Peyer's patch (tissue), 4 donors: ENCODE measurements around the gene ZNF282. TPM values are rescaled to one million over a fixed set of nuclear protein-coding genes. Genes with fewer than 3 reads are reported as not detected.
A peak's percentile ranks its signal among the peaks of the same experiment; 100 is the strongest.
"Not testable (repeated sequence)": the region's sequence is repeated elsewhere in the genome, so short reads cannot be mapped to it uniquely, and the experiment has no call there.

Source experiments
- DNase-seq, 3 donors: peaks; one replicate each; pipeline ENCODE4 v3.0.0-alpha.2; 2017 to 2019
- H3K27ac ChIP-seq, 4 donors: fragments of 200-600 bp; sonication (generic); one replicate each; pipeline ENCODE4 v1.5.1; 2016 to 2019
- H3K27me3 ChIP-seq, 2 donors: fragments of 200-600 bp; sonication (generic); one replicate each; pipeline ENCODE4 v1.5.1; 2019
- H3K36me3 ChIP-seq, 3 donors: fragments of 200-600 bp; sonication (generic); one replicate each; pipeline ENCODE4 v1.5.1; 2016 to 2019
- H3K4me1 ChIP-seq, 4 donors: fragments of 200-600 bp; sonication (generic); one replicate each; pipeline ENCODE4 v1.5.1; 2016 to 2019
- H3K4me3 ChIP-seq, 4 donors: fragments of 200-600 bp; sonication (generic); 1 replicate in 3 of 4; 2 replicates in 1 of 4; pipeline ENCODE4 v1.5.1; 2016 to 2019; ENCODE audit warnings: mild to moderate bottlenecking in 1 of 4
- H3K9me3 ChIP-seq, 4 donors: fragments of 200-600 bp; sonication (generic); one replicate each; pipeline ENCODE4 v1.5.1; 2016 to 2019; ENCODE audit warnings: mild to moderate bottlenecking in 1 of 4
- CTCF ChIP-seq, 6 experiments: fragments of 450-650 bp in 4 of 6; fragments of 200-600 bp in 2 of 6; sonication (generic) in 1 of 6; IDR thresholded peaks; one replicate each; pipeline ENCODE4 v1.5.1; 2017 to 2019; ENCODE audit warnings: antibody characterized with exemption in 6 of 6, mild to moderate bottlenecking in 3 of 6, moderate library complexity in 1 of 6
- POLR2A ChIP-seq, 2 donors: fragments of 450-650 bp; IDR thresholded peaks; one replicate each; pipeline ENCODE4 v1.5.1; 2017; ENCODE audit warnings: antibody characterized with exemption in 2 of 2, mild to moderate bottlenecking in 2 of 2, moderate library complexity in 2 of 2
- total RNA-seq, 4 donors: library from RNA; depleted of rRNA; stranded (reverse); fragments of >200 nt; gene quantifications; one replicate each; pipeline ENCODE4 v1.1.0, GENCODE V29; 2016

The ZNF282 gene
- total RNA-seq, 4 donors from 2014 or later: 22.8 to 37.3 (median 31.7) TPM

GRCh38 chr7:149241696-149242095, 46.4 kb downstream of the ZNF282 start:
- H3K36me3 ChIP-seq: no peaks in the 10 kb centered on the region
- DNase-seq: no peak
- H3K27ac ChIP-seq: peak overlapping the region in 3 of 4 donors; percentile 7 to 75 (median 64)
- H3K4me3 ChIP-seq: peak overlapping the region in 2 of 4 donors; percentile 24 to 36
- H3K27me3 ChIP-seq: no peaks in the 10 kb centered on the region
- no peaks in the 10 kb centered on the region for H3K9me3 ChIP-seq
- TF ChIP-seq CTCF (IDR thresholded peaks at IDR 0.05): no peak
- no peak for TF ChIP-seq POLR2A (IDR thresholded peaks at IDR 0.05)
- peaks cover 0 to 14% (median 5%) of the 10 kb centered on the region in 4 donors for H3K4me1 ChIP-seq

- no peak for TF ChIP-seq POLR2A (IDR thresholded peaks at IDR 0.05)
- Histone ChIP-seq H3K36me3 (peaks cover 0 to 4% (median 0%) of the 10 kb centered on the region in 3 donors), H3K27ac (no peak overlapping the region), H3K4me1 (peaks cover 0 to 13% (median 4%) of the 10 kb centered on the region in 4 donors), H3K4me3 (no peak overlapping the region), H3K9me3 (no peaks in the 10 kb centered on the region), H3K27me3 (no peaks in the 10 kb centered on the region)
- no peak for DNase-seq
Observed at GRCh38 chr7:149245244-149245643, 49.9 kb downstream of the ZNF282 start.

DNA sequence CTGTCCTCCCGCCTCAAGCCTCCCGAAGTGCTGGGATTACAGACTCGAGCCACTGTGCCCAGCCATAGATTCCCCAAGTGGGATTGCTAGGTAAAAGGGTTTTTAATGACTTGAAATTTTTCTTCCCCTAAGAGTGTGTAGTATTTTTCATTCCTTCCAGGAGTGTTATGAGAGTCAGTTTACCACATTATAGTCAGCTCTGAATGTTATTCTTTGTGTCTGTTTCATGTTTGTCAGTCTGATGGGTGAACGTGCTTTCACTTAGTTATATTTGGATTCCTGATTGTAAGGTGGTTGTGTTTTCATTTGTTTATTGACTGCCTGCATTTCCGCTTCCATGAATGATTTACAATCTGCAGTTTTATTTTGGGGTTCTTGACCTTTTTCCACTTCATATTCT, 50.4 kb downstream of the ZNF282 start:
- H3K27ac ChIP-seq: no peak overlapping the region
- no peak for DNase-seq
- TF ChIP-seq POLR2A (IDR thresholded peaks at IDR 0.05): no peak
- TF ChIP-seq CTCF (IDR thresholded peaks at IDR 0.05): no peak

GRCh38 chr7:149248777-149249176, 53.4 kb downstream of the ZNF282 start:
- no peak for DNase-seq
- Histone ChIP-seq H3K4me3 (no peak overlapping the region), H3K27ac (no peak overlapping the region), H3K36me3 (peaks cover 0 to 39% (median 0%) of the 10 kb centered on the region in 3 donors), H3K4me1 (no peaks in the 10 kb centered on the region), H3K27me3 (no peaks in the 10 kb centered on the region), H3K9me3 (no peaks in the 10 kb centered on the region)
- TF ChIP-seq POLR2A (IDR thresholded peaks at IDR 0.05) (no peak), CTCF (IDR thresholded peaks at IDR 0.05) (no peak)

More for the DNA sequence above, 50.4 kb downstream of the ZNF282 start:
- no peaks in the 10 kb centered on the region for H3K27me3 ChIP-seq
- H3K4me1 ChIP-seq: peaks cover 0 to 9% (median 1%) of the 10 kb centered on the region in 4 donors
- H3K9me3 ChIP-seq: no peaks in the 10 kb centered on the region
- peaks cover 0 to 9% (median 0%) of the 10 kb centered on the region in 3 donors for H3K36me3 ChIP-seq
- H3K4me3 ChIP-seq: no peak overlapping the region

DNA sequence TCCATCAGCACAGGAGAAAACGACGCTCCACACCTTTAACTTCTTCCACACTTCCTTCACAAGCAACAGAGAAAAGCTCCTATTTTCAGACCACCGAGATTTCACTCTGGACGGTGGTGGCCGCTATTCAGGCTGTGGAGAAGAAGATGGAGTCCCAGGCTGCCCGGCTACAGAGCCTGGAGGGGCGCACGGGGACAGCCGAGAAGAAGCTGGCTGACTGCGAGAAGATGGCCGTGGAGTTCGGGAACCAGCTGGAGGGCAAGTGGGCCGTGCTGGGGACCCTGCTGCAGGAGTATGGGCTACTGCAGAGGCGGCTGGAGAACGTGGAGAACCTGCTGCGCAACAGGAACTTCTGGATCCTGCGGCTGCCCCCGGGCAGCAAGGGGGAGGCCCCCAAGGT, 54.8 kb downstream of the ZNF282 start:
- H3K4me1 ChIP-seq, H3K9me3 ChIP-seq, H3K27me3 ChIP-seq, H3K27ac ChIP-seq, H3K4me3 ChIP-seq: not testable (repeated sequence)
- peaks cover 0 to 53% (median 0%) of the 10 kb centered on the region in 3 donors for H3K36me3 ChIP-seq
- DNase-seq: peak in 1 of 3 donors; percentile 31

DNA sequence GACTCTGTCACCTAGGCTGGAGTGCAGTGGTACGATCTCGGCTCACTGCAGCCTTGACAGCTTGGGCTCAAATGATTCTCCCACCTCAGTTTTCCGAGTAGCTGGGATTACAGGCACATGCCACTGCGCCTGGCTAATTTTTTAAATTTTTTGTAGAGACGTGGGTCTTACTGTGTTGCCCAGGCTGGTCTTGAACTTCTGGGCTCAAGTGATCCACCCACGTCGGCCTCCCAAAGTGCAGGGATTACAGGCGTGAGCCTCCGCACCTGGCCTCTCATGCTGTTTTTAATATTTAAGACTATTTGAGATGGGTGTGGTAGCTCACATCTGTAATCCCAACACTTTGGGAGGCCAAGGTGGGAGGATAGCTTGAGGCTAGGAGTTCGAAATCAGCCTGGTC, 56.2 kb downstream of the ZNF282 start:
- peaks cover 0 to 65% (median 0%) of the 10 kb centered on the region in 3 donors for H3K36me3 ChIP-seq
- peak in 1 of 3 donors; percentile 26 for DNase-seq
- H3K4me3 ChIP-seq, H3K4me1 ChIP-seq, H3K27me3 ChIP-seq, H3K27ac ChIP-seq, H3K9me3 ChIP-seq: not testable (repeated sequence)

GRCh38 chr7:149252378-149252777, 57.0 kb downstream of the ZNF282 start:
- Histone ChIP-seq H3K4me3 (no peak overlapping the region), H3K27ac (no peak overlapping the region), H3K36me3 (peaks cover 0 to 65% (median 0%) of the 10 kb centered on the region in 3 donors), H3K9me3 (no peaks in the 10 kb centered on the region), H3K4me1 (no peaks in the 10 kb centered on the region), H3K27me3 (no peaks in the 10 kb centered on the region)
- DNase-seq: no peak
- TF ChIP-seq POLR2A (IDR thresholded peaks at IDR 0.05): no peak
- no peak for TF ChIP-seq CTCF (IDR thresholded peaks at IDR 0.05)
